ENCODE measurements around the gene GATA1.

The GATA1 gene

DNA sequence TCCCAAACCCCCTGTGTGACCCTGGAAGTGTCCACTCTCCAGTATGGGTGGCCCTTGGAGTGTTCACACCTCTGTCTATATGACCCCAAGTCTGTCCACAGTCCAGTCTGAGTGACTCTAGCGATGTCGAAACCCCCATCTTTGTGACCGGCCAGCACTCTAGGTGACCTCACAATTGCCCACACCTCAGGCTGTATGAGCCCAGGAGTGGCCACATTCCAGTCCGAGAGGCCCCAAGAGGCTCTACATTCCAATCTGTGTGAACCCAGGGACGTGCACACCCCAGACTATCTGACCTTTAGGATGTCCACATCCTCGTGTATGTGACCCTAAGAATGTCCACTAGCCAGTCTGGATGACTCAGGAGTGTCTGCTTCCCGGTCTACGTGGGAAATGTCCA lies 32.2 kb upstream of the GATA1 start:
- Histone ChIP-seq H3K36me3 (ENCODE audit: control insufficient read depth in 2 of 2, insufficient read depth in 2 of 2, low read length in 2 of 2) (no peaks in the 10 kb centered on the region), H3K27me3 (ENCODE audit: control insufficient read depth in 1 of 2, insufficient read depth in 2 of 2, low read length in 2 of 2) (peaks cover 0 to 24% of the 10 kb centered on the region in 2 donors), H3K9me3 (ENCODE audit: control insufficient read depth in 2 of 2, low read length in 2 of 2) (no peaks in the 10 kb centered on the region), H3K4me1 (ENCODE audit: control insufficient read depth, insufficient read depth, low read length) (no peaks in the 10 kb centered on the region), H3K27ac (ENCODE audit: low read length) (no peak overlapping the region), H3K9ac (ENCODE audit: low read length in 2 of 2) (no peak overlapping the region), H3K4me3 (ENCODE audit: low read length in 2 of 2) (no peak overlapping the region)

DNA sequence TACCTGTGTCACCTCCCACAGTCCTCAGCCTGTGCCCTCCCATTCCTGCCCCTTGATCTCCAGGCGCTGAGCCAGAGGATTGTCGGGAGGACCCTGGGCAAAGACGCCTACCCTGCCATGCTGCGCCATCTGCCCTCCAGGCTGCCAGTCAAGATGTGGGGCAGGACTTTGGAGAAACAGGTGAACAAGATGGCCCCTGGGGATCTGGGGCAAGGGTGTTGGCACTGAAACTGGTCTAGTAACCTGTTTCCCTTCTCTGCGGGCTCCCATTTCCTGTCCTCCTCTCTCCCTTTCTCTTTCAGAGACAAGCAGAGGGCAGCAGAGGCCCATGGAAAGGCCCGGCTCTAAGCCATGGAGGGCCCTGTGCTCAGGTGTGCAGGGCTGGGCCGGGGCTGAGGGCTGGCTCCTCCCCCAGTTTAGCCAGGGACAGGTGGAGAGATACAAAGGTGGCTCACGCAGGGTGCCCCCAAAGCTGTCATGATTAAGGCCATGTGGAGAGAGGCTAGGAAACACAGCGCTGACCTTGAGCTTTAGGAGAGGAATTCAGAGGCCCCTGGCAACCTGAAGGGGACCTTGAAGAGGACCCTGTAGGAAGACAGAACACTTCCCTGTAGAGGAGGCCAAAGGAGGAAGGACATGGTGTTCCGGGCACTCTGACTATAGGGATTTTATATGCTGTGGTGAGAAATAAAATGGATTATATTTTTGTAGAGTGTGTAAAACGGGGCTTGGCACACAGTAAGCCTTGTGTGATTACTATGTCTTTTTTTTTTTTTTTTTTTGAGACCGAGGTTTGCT lies 24.5 kb upstream of the GATA1 start, which contains the start of gene GLOD5:
TSS of gene GLOD5 (plus strand) at position 74 of the 798 bp plus-strand sequence. CDS start at position 118, 44 bp downstream.
- no peak within 1 kb of the TSS for H3K4me3 ChIP-seq (ENCODE audit: low read length in 2 of 2)
- H3K9me3 ChIP-seq (ENCODE audit: control insufficient read depth in 2 of 2, low read length in 2 of 2): no peaks in the 10 kb centered on the region
- H3K27ac ChIP-seq (ENCODE audit: low read length): no peak within 1 kb of the TSS
- H3K4me1 ChIP-seq (ENCODE audit: control insufficient read depth, insufficient read depth, low read length): no peaks in the 10 kb centered on the region
- H3K27me3 ChIP-seq (ENCODE audit: control insufficient read depth in 1 of 2, insufficient read depth in 2 of 2, low read length in 2 of 2): peaks cover 0 to 2% of the 10 kb centered on the region in 2 donors
- no peaks in the 10 kb centered on the region for H3K36me3 ChIP-seq (ENCODE audit: control insufficient read depth in 2 of 2, insufficient read depth in 2 of 2, low read length in 2 of 2)
- no peak within 1 kb of the TSS for H3K9ac ChIP-seq (ENCODE audit: low read length in 2 of 2)

DNA sequence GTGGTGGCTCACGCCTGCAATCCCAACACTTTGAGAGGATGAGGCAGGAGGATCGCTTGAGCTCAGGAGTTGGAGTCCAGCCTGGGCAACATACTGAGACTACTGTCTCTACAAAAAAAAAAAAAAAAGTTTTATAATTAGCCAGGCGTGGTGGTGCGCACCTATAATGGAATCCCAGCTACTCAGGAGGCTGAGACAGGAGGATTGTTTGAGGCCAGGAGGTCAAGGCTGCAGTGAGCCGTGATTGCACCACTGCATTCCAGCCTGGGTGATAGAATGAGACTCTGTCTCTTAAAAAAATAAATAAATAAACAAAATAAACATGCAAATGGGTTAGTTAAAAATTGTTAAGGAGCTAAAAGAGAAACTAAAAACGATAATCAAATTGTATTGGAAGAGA lies 17.2 kb upstream of the GATA1 start:
- H3K4me1 ChIP-seq (ENCODE audit: control insufficient read depth, insufficient read depth, low read length): no peaks in the 10 kb centered on the region
- peaks cover 0 to 9% of the 10 kb centered on the region in 2 donors for H3K27me3 ChIP-seq (ENCODE audit: control insufficient read depth in 1 of 2, insufficient read depth in 2 of 2, low read length in 2 of 2)
- H3K4me3 ChIP-seq (ENCODE audit: low read length in 2 of 2): no peak overlapping the region
- no peak overlapping the region for H3K9ac ChIP-seq (ENCODE audit: low read length in 2 of 2)
- H3K36me3 ChIP-seq (ENCODE audit: control insufficient read depth in 2 of 2, insufficient read depth in 2 of 2, low read length in 2 of 2): no peaks in the 10 kb centered on the region
- no peak overlapping the region for H3K27ac ChIP-seq (ENCODE audit: low read length)
- no peaks in the 10 kb centered on the region for H3K9me3 ChIP-seq (ENCODE audit: control insufficient read depth in 2 of 2, low read length in 2 of 2)

DNA sequence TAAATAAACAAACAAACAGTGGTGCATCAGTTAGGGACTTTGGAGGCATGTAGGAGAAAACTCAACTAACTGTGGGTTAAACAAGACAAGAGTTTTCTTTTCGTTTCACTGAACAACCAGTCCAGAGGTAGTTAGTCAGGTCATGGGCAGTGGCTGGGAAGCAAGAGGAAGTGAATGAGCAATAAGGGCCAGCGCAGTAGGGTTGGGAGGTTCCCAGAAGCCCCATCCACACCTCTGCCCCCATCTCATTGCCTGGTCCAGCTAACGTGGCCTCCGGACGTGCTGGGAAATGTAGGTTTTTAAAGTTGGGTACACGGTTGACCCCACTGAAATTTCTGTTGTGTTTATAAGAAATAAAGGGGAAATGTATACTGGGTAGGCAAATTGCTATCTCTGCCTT lies 16.1 kb upstream of the GATA1 start:
- Histone ChIP-seq H3K36me3 (ENCODE audit: control insufficient read depth in 2 of 2, insufficient read depth in 2 of 2, low read length in 2 of 2) (no peaks in the 10 kb centered on the region), H3K27ac (ENCODE audit: low read length) (no peak overlapping the region), H3K9me3 (ENCODE audit: control insufficient read depth in 2 of 2, low read length in 2 of 2) (no peaks in the 10 kb centered on the region), H3K9ac (ENCODE audit: low read length in 2 of 2) (no peak overlapping the region), H3K4me1 (ENCODE audit: control insufficient read depth, insufficient read depth, low read length) (no peaks in the 10 kb centered on the region), H3K4me3 (ENCODE audit: low read length in 2 of 2) (no peak overlapping the region), H3K27me3 (ENCODE audit: control insufficient read depth in 1 of 2, insufficient read depth in 2 of 2, low read length in 2 of 2) (peaks cover 0 to 11% of the 10 kb centered on the region in 2 donors)

DNA sequence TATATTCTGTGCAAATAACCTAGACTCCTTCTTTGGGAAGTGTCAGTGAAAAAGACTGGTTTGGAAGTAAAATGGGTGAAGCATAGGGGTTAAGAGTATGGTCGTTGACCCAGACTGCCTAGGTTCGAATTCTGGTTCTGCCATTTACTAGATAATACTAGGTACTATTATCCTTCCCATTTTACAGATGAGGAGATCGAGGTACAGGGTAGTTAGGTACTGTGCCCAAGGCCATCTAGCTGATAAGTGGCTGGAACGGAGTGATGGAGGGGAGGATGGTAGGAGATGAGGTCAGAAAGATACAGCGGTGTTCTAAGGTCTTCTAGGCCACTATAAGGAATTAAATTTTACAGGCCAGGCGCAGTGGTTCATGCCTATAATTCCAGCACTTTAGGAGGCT lies 13.8 kb upstream of the GATA1 start:
- H3K27me3 ChIP-seq (ENCODE audit: control insufficient read depth in 1 of 2, insufficient read depth in 2 of 2, low read length in 2 of 2): peaks cover 0 to 14% of the 10 kb centered on the region in 2 donors
- no peaks in the 10 kb centered on the region for H3K4me1 ChIP-seq (ENCODE audit: control insufficient read depth, insufficient read depth, low read length)
- H3K36me3 ChIP-seq (ENCODE audit: control insufficient read depth in 2 of 2, insufficient read depth in 2 of 2, low read length in 2 of 2): no peaks in the 10 kb centered on the region
- no peak overlapping the region for H3K9ac ChIP-seq (ENCODE audit: low read length in 2 of 2)
- no peak overlapping the region for H3K27ac ChIP-seq (ENCODE audit: low read length)
- no peak overlapping the region for H3K4me3 ChIP-seq (ENCODE audit: low read length in 2 of 2)
- no peaks in the 10 kb centered on the region for H3K9me3 ChIP-seq (ENCODE audit: control insufficient read depth in 2 of 2, low read length in 2 of 2)

DNA sequence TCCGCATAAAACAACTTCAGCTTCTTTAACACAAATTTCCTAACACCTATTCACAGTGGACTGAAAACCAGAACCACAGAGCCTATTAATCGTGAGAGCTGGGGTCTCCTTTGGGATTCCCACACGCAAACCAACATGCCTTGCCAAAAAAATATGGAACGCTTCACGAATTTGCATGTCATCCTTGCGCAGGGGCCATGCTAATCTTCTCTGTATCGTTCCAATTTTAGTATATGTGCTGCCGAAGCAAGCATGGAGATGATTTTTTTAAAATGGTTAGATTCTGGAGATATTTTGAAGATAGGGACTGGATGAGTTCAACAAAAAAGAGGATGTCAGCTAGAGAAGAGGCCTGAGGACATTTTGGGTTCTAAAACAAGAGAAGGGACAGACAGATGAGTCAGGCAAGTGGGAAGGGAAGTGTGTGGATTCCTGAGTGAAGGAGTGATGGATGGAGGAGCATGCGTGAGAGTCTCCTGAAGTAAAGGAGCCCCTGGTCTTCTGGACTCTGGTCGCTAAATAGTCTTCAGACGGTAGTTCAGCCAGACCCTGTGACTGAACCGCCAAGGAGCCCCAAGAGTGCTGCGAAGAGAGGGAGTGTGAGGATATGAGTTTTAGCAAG lies 9.5 kb upstream of the GATA1 start:
- peaks cover 0 to 12% of the 10 kb centered on the region in 2 donors for H3K27me3 ChIP-seq (ENCODE audit: control insufficient read depth in 1 of 2, insufficient read depth in 2 of 2, low read length in 2 of 2)
- no peaks in the 10 kb centered on the region for H3K4me1 ChIP-seq (ENCODE audit: control insufficient read depth, insufficient read depth, low read length)
- H3K9me3 ChIP-seq (ENCODE audit: control insufficient read depth in 2 of 2, low read length in 2 of 2): no peaks in the 10 kb centered on the region
- H3K9ac ChIP-seq (ENCODE audit: low read length in 2 of 2): no peak overlapping the region
- H3K4me3 ChIP-seq (ENCODE audit: low read length in 2 of 2): no peak overlapping the region
- H3K27ac ChIP-seq (ENCODE audit: low read length): no peak overlapping the region
- no peaks in the 10 kb centered on the region for H3K36me3 ChIP-seq (ENCODE audit: control insufficient read depth in 2 of 2, insufficient read depth in 2 of 2, low read length in 2 of 2)

DNA sequence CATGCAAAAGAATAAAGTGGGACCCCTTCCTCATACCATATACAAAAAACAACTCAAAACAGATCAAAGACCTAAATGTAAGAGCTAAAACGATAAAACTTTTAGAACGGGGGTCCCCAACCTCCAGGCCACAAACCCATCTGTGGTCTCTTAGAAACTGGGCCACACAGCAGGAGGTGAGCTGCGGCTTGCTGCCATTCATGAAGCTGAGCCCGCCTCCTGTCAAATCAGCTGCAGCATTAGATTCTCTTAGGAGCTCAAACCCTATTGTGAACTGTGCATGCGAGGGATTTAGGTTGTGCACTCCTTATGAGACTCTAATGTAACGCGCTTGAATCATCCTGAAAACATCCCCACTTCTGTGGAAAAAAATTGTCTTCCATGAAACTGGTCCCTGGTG lies 7.0 kb upstream of the GATA1 start:
- Histone ChIP-seq H3K4me3 (ENCODE audit: low read length in 2 of 2) (no peak overlapping the region), H3K27me3 (ENCODE audit: control insufficient read depth in 1 of 2, insufficient read depth in 2 of 2, low read length in 2 of 2) (peaks cover 0 to 7% of the 10 kb centered on the region in 2 donors), H3K36me3 (ENCODE audit: control insufficient read depth in 2 of 2, insufficient read depth in 2 of 2, low read length in 2 of 2) (no peaks in the 10 kb centered on the region), H3K27ac (ENCODE audit: low read length) (no peak overlapping the region), H3K9ac (ENCODE audit: low read length in 2 of 2) (no peak overlapping the region), H3K9me3 (ENCODE audit: control insufficient read depth in 2 of 2, low read length in 2 of 2) (no peaks in the 10 kb centered on the region), H3K4me1 (ENCODE audit: control insufficient read depth, insufficient read depth, low read length) (no peaks in the 10 kb centered on the region)

DNA sequence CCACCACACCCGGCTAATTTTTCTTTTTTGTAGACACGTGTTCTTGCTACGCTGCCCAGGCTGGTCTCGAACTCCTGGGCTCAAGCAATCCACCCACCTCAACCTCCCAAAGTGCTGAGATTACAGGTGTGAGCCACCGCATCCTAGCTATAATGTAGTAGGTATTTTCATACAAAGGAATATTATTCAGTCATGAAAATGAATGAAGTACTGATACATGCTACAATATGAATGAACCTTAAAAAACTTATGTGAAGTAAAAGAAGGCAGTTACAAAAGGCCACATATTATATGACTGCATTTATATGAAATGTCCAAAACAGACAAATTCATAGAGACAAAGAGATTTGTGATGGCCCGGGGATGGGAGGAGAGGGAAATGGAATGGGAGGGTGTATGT lies 4.7 kb upstream of the GATA1 start:
- H3K27ac ChIP-seq (ENCODE audit: low read length): no peak overlapping the region
- peaks cover 0 to 15% of the 10 kb centered on the region in 2 donors for H3K27me3 ChIP-seq (ENCODE audit: control insufficient read depth in 1 of 2, insufficient read depth in 2 of 2, low read length in 2 of 2)
- no peaks in the 10 kb centered on the region for H3K9me3 ChIP-seq (ENCODE audit: control insufficient read depth in 2 of 2, low read length in 2 of 2)
- H3K9ac ChIP-seq (ENCODE audit: low read length in 2 of 2): no peak overlapping the region
- no peaks in the 10 kb centered on the region for H3K36me3 ChIP-seq (ENCODE audit: control insufficient read depth in 2 of 2, insufficient read depth in 2 of 2, low read length in 2 of 2)
- no peak overlapping the region for H3K4me3 ChIP-seq (ENCODE audit: low read length in 2 of 2)
- H3K4me1 ChIP-seq (ENCODE audit: control insufficient read depth, insufficient read depth, low read length): no peaks in the 10 kb centered on the region

DNA sequence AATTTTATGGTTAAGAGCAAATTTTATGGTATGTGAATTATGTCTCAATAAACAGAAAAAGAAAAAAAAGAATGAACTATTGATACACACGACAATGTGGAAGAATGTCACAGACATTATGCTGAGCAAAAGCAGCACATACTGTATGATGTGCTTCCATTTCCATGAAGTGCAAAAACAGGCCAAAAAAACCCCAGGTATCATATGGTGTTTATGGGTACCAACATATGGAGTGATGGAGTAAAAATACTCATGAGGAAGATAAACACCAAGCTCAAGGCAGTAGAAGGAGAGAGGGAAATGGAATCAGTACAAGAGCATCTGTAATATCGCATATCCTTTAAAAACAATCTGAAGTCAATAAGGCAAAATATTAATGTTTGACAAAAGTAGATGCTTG lies 4.2 kb upstream of the GATA1 start:
- no peak overlapping the region for H3K9ac ChIP-seq (ENCODE audit: low read length in 2 of 2)
- no peaks in the 10 kb centered on the region for H3K9me3 ChIP-seq (ENCODE audit: control insufficient read depth in 2 of 2, low read length in 2 of 2)
- no peaks in the 10 kb centered on the region for H3K36me3 ChIP-seq (ENCODE audit: control insufficient read depth in 2 of 2, insufficient read depth in 2 of 2, low read length in 2 of 2)

DNA sequence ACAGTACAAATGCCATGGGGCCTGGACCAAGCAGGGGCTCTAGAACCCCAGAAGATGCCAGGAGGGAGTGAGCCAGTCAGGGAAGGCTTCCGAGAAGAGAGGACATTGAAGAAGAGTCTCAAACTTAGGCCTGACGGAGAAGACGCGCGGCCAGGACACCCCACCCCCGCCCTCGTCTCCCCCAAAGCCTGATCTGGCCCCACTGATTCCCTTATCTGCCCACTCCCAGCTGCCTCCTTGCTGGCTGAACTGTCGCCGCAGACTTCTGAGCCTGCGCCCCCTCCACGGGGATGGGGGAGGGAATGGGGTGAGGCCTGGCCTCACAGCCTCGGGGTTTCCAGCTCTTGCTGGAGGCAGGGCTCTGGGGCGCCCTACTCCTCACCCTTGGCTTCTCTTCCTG lies 3.6 kb upstream of the GATA1 start:
- Histone ChIP-seq H3K9me3 (ENCODE audit: control insufficient read depth in 2 of 2, low read length in 2 of 2) (no peaks in the 10 kb centered on the region), H3K4me3 (ENCODE audit: low read length in 2 of 2) (no peak overlapping the region), H3K36me3 (ENCODE audit: control insufficient read depth in 2 of 2, insufficient read depth in 2 of 2, low read length in 2 of 2) (no peaks in the 10 kb centered on the region), H3K9ac (ENCODE audit: low read length in 2 of 2) (no peak overlapping the region), H3K27ac (ENCODE audit: low read length) (no peak overlapping the region), H3K4me1 (ENCODE audit: control insufficient read depth, insufficient read depth, low read length) (no peaks in the 10 kb centered on the region), H3K27me3 (ENCODE audit: control insufficient read depth in 1 of 2, insufficient read depth in 2 of 2, low read length in 2 of 2) (peaks cover 0 to 22% of the 10 kb centered on the region in 2 donors)

More for the DNA sequence above, 4.2 kb upstream of the GATA1 start:
- Histone ChIP-seq H3K4me1 (ENCODE audit: control insufficient read depth, insufficient read depth, low read length) (no peaks in the 10 kb centered on the region), H3K27ac (ENCODE audit: low read length) (no peak overlapping the region), H3K4me3 (ENCODE audit: low read length in 2 of 2) (no peak overlapping the region), H3K27me3 (ENCODE audit: control insufficient read depth in 1 of 2, insufficient read depth in 2 of 2, low read length in 2 of 2) (peaks cover 0 to 17% of the 10 kb centered on the region in 2 donors)

DNA sequence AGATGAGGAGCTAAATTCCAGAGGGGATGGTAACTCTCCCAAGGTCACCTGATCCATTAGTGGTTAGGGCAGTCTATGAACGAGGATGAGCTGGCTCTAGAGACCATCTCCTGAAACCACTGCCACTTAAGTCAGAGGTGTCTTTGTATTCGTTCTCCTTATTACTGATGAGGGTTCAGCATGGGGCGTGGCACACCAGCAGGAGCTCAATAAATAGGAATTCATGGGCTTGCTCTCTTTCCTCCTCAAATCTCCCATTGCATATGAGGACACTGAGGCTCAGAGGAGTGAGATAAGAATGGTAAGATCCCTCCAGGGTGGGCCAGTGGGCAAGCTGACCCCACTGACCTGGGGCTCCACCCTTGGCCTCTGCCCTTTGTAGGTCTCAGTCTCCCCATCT lies 1.7 kb upstream of the GATA1 start:
- Histone ChIP-seq H3K9me3 (ENCODE audit: control insufficient read depth in 2 of 2, low read length in 2 of 2) (no peaks in the 10 kb centered on the region), H3K9ac (ENCODE audit: low read length in 2 of 2) (no peak overlapping the region), H3K27me3 (ENCODE audit: control insufficient read depth in 1 of 2, insufficient read depth in 2 of 2, low read length in 2 of 2) (peaks cover 0 to 28% of the 10 kb centered on the region in 2 donors)

More for the DNA sequence above, 1.7 kb upstream of the GATA1 start:
- Histone ChIP-seq H3K4me3 (ENCODE audit: low read length in 2 of 2) (no peak overlapping the region), H3K27ac (ENCODE audit: low read length) (no peak overlapping the region), H3K4me1 (ENCODE audit: control insufficient read depth, insufficient read depth, low read length) (no peaks in the 10 kb centered on the region), H3K36me3 (ENCODE audit: control insufficient read depth in 2 of 2, insufficient read depth in 2 of 2, low read length in 2 of 2) (no peaks in the 10 kb centered on the region)
